ENCODE results near the gene GOLGA5.
"Not testable (repeated sequence)": the region's sequence is repeated elsewhere in the genome, so short reads cannot be mapped to it uniquely, and the experiment has no call there.

GOLGA5 gene, protein sequence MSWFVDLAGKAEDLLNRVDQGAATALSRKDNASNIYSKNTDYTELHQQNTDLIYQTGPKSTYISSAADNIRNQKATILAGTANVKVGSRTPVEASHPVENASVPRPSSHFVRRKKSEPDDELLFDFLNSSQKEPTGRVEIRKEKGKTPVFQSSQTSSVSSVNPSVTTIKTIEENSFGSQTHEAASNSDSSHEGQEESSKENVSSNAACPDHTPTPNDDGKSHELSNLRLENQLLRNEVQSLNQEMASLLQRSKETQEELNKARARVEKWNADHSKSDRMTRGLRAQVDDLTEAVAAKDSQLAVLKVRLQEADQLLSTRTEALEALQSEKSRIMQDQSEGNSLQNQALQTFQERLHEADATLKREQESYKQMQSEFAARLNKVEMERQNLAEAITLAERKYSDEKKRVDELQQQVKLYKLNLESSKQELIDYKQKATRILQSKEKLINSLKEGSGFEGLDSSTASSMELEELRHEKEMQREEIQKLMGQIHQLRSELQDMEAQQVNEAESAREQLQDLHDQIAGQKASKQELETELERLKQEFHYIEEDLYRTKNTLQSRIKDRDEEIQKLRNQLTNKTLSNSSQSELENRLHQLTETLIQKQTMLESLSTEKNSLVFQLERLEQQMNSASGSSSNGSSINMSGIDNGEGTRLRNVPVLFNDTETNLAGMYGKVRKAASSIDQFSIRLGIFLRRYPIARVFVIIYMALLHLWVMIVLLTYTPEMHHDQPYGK

DNA sequence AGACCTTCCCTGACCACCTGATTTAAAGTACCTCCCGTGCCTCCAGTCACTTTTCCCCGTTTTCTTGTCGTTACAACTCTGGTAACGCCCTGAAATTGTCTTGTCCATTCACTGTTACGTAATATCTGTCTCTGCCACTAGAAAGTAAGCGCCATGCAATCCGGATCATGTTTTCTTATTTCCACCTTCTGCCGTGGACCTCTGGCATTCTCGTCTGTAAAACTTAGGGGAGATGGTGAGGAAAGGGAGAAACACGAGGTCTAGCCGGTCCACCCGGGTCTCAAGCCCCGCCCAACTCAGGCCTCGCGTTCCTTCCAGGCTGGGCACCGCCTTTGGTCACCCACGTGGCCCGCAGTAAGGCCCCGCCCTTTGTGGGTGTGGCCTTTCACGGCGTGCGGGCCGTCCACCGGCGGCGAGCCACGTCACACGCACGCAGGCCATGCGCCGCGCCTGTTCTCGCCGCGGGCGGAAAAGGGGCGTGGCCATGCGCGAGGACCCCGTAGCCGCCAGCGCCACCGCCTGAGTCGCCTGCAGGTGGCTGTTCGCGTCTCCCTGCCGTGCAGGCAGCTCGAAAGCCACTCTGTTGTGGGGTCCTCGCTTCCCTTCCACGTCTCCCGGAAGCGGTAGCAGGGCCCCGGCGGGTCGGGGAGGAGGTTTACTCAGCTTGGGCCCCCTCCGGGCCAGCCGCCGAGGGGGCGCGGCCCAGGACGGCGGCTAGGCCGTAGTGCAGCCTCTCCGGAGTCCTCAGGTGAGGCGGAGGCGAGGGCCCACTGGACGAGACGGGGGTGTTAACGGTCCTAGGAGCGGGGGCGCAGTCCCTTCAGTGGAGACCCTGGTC, at the start of gene GOLGA5:
GOLGA5 (plus strand) TSS at position 597 of the 838 bp plus-strand sequence. CDS start 3,133 bp downstream, outside the sequence.
- DNase-seq, result peak; percentile 100

- no peak for DNase-seq
Observed at GRCh38 chr14:92747701-92748258, 46.3 kb upstream of the GOLGA5 start.

GRCh38 chr14:92748259-92749016, 45.7 kb upstream of the GOLGA5 start, which contains the start of gene LGMN:
Gene LGMN (minus strand): TSS chr14:92748627. CDS start chr14:92732786, 15,841 bp downstream.
- peak; percentile 96 for DNase-seq

DNA sequence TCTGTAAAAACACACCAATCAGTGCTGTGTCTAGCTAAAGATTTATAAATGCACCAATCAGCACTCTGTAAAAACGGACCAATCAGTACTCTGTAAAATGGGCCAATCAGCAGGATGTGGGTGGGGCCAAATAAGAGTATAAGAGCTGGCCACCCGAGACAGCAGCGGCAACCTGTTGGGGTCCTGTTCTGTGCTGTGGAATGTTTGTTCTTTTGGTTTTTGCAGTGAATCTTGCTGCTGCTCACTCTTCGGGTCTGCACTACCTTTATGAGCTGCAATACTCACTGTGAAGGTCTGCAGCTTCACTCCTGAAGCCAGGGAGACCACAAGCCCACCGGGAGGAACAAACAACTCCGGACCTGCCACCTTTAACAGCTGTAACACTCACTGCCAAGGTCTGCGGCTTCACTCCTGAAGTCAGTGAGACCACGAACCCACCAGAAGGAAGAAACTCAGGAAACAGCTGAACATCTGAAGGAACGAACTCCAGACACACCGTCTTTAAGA, 43.8 kb upstream of the GOLGA5 start:
- not testable (repeated sequence) for DNase-seq

GRCh38 chr14:92750994-92751400, 43.1 kb upstream of the GOLGA5 start:
- no peak for DNase-seq

GRCh38 chr14:92751819-92752218, 42.3 kb upstream of the GOLGA5 start:
- no peak for DNase-seq

DNA sequence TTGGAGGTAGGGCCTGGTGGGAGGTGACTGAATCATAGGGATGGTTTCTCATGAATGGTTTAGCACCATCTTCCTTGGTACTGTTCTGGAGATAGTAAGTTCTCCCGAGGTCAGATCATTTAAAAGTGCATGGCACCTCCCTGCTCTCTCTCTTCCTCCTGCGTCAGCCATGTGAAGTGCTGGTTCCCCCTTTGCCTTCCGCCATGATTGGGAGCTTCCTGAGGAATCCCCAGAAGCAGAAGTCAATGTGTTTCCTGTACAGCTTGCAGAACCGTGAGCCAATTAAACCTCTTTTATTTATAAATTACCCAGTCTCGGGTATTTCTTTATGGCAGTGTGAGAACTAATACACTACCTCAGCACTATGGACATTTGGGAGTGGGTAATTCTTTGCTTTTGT, 40.9 kb upstream of the GOLGA5 start:
- no peak for DNase-seq

DNA sequence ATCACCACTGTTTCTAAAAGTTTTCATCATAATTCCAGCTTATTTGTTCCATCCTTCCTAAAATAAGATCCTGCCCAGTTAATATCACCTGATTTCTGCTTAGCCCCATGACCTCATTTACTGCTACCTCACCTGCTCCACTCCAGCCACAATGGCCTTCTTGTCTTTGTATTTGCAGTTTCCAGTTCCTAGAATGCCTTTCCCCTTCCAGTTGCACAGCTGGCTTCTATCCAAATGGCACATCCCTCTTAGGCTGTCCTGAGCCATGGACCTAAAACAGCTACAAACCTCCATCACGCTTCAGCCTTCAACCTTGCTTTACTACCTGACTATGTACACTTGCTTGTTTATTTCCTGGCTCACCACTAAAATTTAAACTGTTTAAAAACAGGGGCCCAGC, 39.1 kb upstream of the GOLGA5 start:
- DNase-seq, result peak; percentile 54

- DNase-seq, result peak; percentile 31
Observed at GRCh38 chr14:92755495-92755894, 38.6 kb upstream of the GOLGA5 start.

GRCh38 chr14:92756446-92756845, 37.7 kb upstream of the GOLGA5 start:
- no peak for DNase-seq

DNA sequence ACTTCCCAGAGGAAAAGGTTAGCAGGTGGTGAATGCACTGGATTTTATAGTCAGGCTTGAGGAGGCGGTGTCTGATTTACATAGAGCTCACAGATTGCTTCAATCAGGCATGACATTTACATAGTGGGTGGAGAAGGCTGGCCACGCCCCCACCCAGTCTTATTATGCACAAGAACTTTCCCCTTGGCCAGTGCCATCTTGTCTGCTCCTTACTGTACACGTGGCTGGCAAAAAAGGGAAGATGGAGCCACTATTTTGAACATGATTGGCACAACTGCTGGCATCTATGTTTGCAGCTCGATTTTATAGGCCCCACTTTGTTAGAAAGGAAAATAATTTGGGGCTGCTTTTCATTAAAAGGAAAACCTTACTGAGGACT, 34.8 kb upstream of the GOLGA5 start:
- no peak for DNase-seq

DNA sequence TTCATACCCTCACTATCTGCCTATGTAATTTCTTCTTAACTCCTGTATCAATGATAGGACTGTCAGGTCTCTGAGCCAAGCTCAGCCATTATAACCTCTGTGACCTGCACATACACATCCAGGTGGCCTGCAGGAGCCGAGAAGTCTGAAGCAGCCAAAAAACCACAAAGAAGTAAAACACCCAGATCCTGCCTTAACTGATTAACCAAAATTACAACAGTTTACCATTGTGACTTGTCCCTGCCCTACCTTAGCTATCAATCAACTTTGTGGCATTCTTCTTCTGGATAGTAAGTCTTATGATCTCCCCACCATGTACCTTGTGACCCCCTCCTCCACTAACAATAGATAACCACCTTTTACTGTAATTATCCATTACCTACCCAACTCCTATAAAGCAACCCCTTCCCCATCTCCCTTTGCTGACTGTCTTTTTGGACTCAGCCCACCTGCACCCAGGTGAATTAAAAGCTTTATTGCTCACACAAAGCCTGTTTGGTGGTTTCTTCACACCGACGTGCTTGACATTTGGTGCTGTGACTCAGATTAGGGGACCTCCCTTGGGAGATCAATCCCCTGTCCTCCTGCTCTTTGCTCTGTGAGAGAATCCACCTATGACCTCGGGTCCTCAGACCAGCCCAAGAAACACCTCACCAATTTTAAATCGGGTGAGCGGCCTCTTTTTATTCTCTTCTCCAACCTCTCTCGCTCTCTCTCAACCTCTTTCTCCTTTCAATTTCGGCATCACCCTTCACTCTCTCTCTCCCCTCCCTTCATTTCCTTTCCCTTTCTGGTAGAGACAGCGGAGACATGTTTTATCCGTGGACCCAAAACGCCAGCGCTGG, 34.2 kb upstream of the GOLGA5 start:
- no peak for DNase-seq

- DNase-seq, result no peak
Observed at GRCh38 chr14:92760524-92760805, 33.6 kb upstream of the GOLGA5 start.

DNA sequence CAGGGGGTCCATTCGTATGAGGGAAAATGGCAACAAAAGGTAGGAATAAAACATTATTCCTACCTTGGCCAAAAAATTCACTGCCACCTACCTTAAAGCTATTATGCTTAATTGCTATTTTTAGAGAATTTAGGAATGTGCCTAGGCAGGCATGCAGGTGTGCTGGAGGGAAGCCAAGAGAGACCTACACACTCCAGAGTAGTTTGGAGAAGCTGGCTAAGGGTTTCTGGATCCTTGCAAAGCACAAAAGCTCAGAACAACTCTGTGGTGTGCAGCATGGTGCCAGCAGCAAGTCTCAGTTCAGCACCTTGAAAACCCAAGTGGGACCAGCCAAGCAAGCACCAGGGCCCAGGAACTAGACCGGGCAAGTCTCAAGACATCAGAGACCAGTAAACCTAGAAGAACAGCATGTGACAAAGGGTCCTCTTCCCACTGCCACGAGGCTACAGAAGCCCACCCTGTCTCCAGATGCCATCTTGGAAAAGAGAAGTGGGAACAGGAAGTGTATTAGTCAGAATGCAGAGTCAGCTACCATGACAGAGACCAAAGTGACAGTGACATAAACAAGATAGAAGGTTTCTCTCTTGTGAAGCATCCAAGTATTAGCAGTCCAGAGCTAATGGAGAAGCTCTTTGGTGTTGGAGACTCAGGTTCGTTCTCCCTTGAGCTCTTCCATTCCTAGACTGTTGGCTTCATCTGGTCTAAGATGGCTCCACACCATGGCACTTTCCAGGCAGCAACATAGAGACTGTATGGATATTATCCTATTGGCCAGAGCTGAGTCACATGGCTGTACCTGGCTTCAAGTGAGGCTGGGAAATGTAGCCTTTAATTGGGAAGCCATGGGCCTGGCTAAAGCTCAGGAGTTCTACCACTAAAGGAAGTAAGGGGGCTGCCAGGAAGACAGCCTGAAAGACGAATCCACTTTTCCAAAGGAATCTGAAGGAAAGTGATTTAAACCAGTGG, 30.2 kb upstream of the GOLGA5 start:
- peak; percentile 85 for DNase-seq

DNA sequence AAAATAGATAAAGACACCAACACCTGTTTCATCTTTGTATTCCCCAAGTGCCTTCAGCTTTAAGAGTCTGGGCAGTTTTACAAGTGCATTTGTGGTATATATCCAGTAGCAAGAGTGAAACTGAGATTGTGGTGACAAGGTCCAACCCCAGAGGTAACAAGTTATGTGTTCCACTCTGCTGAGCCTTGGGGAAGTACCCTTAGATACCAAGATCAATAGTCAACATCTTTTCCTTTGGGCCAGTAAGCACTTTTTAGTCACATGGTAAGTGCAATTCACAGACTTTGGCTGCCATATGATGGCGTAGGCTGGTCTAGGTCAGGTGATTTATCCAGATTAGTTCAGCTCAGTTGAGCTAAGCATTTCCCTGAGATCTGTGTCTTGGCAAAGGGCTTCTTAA, 25.9 kb upstream of the GOLGA5 start:
- DNase-seq, result peak; percentile 72

DNA sequence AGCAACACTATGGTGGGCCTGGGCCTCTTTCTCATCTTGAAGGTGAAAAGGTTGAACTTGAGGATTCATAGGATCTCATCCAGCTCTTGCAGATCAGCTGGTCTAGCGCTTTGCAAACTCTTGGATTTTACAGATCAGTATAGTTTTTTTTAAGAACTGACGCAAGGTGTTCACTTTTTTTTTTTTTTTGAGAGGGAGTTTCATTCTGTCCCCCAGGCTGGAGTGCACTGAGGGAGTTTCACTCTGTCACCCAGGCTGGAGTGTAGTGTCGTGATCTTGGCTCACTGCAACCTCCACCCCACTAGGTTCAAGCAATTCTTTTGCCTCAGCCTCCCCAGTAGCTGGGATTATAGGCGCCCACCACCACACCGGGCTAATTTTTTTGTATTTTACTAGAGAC, 25.3 kb upstream of the GOLGA5 start:
- DNase-seq, result no peak

DNA sequence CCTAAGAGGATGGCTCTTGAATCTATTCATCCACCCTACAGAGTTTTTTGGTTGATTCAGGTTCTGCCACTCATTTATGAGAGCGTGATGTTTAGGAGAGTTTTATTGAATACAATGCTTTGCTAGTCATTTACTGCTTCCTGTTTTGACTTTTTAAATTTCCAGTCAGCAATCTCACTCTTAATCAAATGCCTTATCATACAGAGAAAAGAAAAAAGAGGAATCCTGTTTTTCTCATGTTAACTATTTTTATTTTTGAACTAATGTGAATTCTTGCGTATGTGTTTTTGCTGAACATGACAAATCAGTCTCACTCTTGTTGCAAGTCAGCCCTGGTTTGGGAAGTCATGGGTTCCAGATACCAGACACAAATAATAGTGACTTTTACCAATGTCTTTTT, 23.6 kb upstream of the GOLGA5 start:
- no peak for DNase-seq

DNA sequence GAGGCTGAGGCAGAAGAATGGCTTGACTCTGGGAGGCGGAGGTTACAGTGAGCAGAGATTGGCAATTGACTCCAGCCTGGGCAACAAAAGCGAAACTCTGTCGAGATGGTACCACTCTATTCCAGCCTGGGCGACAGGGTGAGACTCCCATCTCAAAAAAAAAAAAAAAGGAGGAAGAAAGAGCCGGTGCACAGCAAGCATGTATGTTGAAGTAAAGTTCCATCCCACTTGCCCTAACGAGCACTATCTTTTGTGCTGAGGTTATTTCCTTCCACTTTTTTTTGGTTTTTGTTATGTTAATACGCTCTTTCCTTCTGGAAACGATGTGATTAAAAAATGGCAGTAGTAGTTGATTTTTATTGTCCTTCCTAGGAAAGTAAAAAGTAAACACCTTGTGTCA, 19.5 kb upstream of the GOLGA5 start:
- no peak for DNase-seq

GRCh38 chr14:92775292-92775691, 18.8 kb upstream of the GOLGA5 start:
- DNase-seq, result peak; percentile 97

All from DMS79 (cell line).